ENCODE results near the gene PTCD2.
A peak's percentile ranks its signal among the peaks of the same experiment; 100 is the strongest.
"Not testable (repeated sequence)": the region's sequence is repeated elsewhere in the genome, so short reads cannot be mapped to it uniquely, and the experiment has no call there.

The PTCD2 gene

GRCh38 chr5:72404771-72405170, 84.6 kb downstream of the PTCD2 start:
- H2BK12ac ChIP-seq (ENCODE audit: low read length); H3K27me3 ChIP-seq (ENCODE audit: insufficient read depth, low read length); H3K23ac ChIP-seq (ENCODE audit: low read length); H2AK5ac ChIP-seq (ENCODE audit: low read length); H3K4me3 ChIP-seq (ENCODE audit: low read depth, low read length); H4K8ac ChIP-seq (ENCODE audit: low read depth, low read length); H3K18ac ChIP-seq (ENCODE audit: low read length); H3K4me1 ChIP-seq (ENCODE audit: control insufficient read depth in 1 of 2, insufficient read depth in 2 of 2, low read length in 2 of 2); DNase-seq; H2BK120ac ChIP-seq (ENCODE audit: insufficient read depth, low read length, poor library complexity); H3K14ac ChIP-seq (ENCODE audit: low read length); H3K4ac ChIP-seq (ENCODE audit: low read depth, low read length); H3K9me3 ChIP-seq (ENCODE audit: insufficient read depth, low read depth, low read length); H3K9ac ChIP-seq (ENCODE audit: low read length); H3K79me1 ChIP-seq (ENCODE audit: low read length); H2BK5ac ChIP-seq (ENCODE audit: low read depth, low read length, poor library complexity); H2AFZ ChIP-seq (ENCODE audit: insufficient read depth, low read length, poor library complexity); H4K12ac ChIP-seq (ENCODE audit: low read depth, low read length); H3K27ac ChIP-seq (ENCODE audit: low read depth, low read length); H3K4me2 ChIP-seq (ENCODE audit: low read length); H3K36me3 ChIP-seq (ENCODE audit: control insufficient read depth in 1 of 2, insufficient read depth in 2 of 2, low read length in 2 of 2); H3K79me2 ChIP-seq (ENCODE audit: control insufficient read depth, insufficient read depth, low read length, poor library complexity); H4K91ac ChIP-seq (ENCODE audit: low read depth, low read length): not testable (repeated sequence)
- WGBS (ENCODE audit: extremely low coverage, insufficient coverage, insufficient read length): no CpG with 5 or more reads among the region's 3 CpGs

GRCh38 chr5:72407078-72407477, 86.9 kb downstream of the PTCD2 start:
- H3K9ac ChIP-seq (ENCODE audit: low read length): no peak overlapping the region
- peaks cover 2 to 4% of the 10 kb centered on the region in 2 experiments for H3K4me1 ChIP-seq (ENCODE audit: control insufficient read depth in 1 of 2, insufficient read depth in 2 of 2, low read length in 2 of 2)
- no peak overlapping the region for H2AK5ac ChIP-seq (ENCODE audit: low read length)
- H3K14ac ChIP-seq (ENCODE audit: low read length): no peak overlapping the region
- no peak overlapping the region for H3K27ac ChIP-seq (ENCODE audit: low read depth, low read length)
- no peak overlapping the region for H2BK120ac ChIP-seq (ENCODE audit: insufficient read depth, low read length, poor library complexity)
- no peaks in the 10 kb centered on the region for H3K9me3 ChIP-seq (ENCODE audit: insufficient read depth, low read depth, low read length)
- no peak for DNase-seq
- H3K4me2 ChIP-seq (ENCODE audit: low read length): no peak overlapping the region
- no peak overlapping the region for H4K8ac ChIP-seq (ENCODE audit: low read depth, low read length)
- no peak overlapping the region for H2BK12ac ChIP-seq (ENCODE audit: low read length)
- no peaks in the 10 kb centered on the region for H3K27me3 ChIP-seq (ENCODE audit: insufficient read depth, low read length)
- no peak overlapping the region for H4K91ac ChIP-seq (ENCODE audit: low read depth, low read length)
- H3K4ac ChIP-seq (ENCODE audit: low read depth, low read length): no peak overlapping the region
- H3K4me3 ChIP-seq (ENCODE audit: low read depth, low read length): no peak overlapping the region
- H3K79me2 ChIP-seq (ENCODE audit: control insufficient read depth, insufficient read depth, low read length, poor library complexity): no peaks in the 10 kb centered on the region
- H3K36me3 ChIP-seq (ENCODE audit: control insufficient read depth in 1 of 2, insufficient read depth in 2 of 2, low read length in 2 of 2): no peaks in the 10 kb centered on the region
- no peak overlapping the region for H4K12ac ChIP-seq (ENCODE audit: low read depth, low read length)
- WGBS (ENCODE audit: extremely low coverage, insufficient coverage, insufficient read length): no CpG with 5 or more reads among the region's 3 CpGs
- no peak overlapping the region for H3K18ac ChIP-seq (ENCODE audit: low read length)
- no peak overlapping the region for H2AFZ ChIP-seq (ENCODE audit: insufficient read depth, low read length, poor library complexity)
- peaks cover 8% of the 10 kb centered on the region for H3K79me1 ChIP-seq (ENCODE audit: low read length)
- H3K23ac ChIP-seq (ENCODE audit: low read length): no peak overlapping the region
- no peak overlapping the region for H2BK5ac ChIP-seq (ENCODE audit: low read depth, low read length, poor library complexity)

DNA sequence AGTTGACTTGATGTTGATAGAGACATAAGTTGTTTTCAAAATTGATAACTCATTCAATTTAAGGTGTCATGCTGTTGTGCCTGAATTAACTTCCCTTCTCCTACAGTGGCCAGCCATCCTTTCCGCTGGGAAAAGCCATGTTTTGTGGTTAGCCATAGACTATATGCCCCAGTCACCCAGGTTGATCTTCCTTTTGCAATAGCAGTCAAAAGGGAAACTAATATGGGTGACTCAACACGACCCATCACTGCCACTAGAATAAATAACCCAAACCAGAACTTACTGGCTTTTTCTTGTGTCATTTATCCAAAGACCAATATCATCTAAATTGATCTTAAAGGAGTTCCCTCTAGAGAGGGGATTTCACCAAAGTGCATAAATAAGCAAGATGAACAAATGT, 87.4 kb downstream of the PTCD2 start:
- Histone ChIP-seq H3K9ac (ENCODE audit: low read length) (no peak overlapping the region), H2AFZ (ENCODE audit: insufficient read depth, low read length, poor library complexity) (no peak overlapping the region), H4K12ac (ENCODE audit: low read depth, low read length) (no peak overlapping the region), H2AK5ac (ENCODE audit: low read length) (no peak overlapping the region), H3K79me2 (ENCODE audit: control insufficient read depth, insufficient read depth, low read length, poor library complexity) (no peaks in the 10 kb centered on the region), H3K4me2 (ENCODE audit: low read length) (no peak overlapping the region), H3K23ac (ENCODE audit: low read length) (no peak overlapping the region), H3K27me3 (ENCODE audit: insufficient read depth, low read length) (no peaks in the 10 kb centered on the region), H2BK5ac (ENCODE audit: low read depth, low read length, poor library complexity) (peak overlapping the region; percentile 23), H3K36me3 (ENCODE audit: control insufficient read depth in 1 of 2, insufficient read depth in 2 of 2, low read length in 2 of 2) (no peaks in the 10 kb centered on the region), H3K79me1 (ENCODE audit: low read length) (peaks cover 10% of the 10 kb centered on the region), H3K4ac (ENCODE audit: low read depth, low read length) (no peak overlapping the region), H3K9me3 (ENCODE audit: insufficient read depth, low read depth, low read length) (no peaks in the 10 kb centered on the region), H3K27ac (ENCODE audit: low read depth, low read length) (no peak overlapping the region), H3K4me3 (ENCODE audit: low read depth, low read length) (no peak overlapping the region), H4K8ac (ENCODE audit: low read depth, low read length) (no peak overlapping the region), H2BK12ac (ENCODE audit: low read length) (no peak overlapping the region), H3K14ac (ENCODE audit: low read length) (no peak overlapping the region), H3K4me1 (ENCODE audit: control insufficient read depth in 1 of 2, insufficient read depth in 2 of 2, low read length in 2 of 2) (peaks cover 4 to 7% of the 10 kb centered on the region in 2 experiments), H2BK120ac (ENCODE audit: insufficient read depth, low read length, poor library complexity) (no peak overlapping the region), H4K91ac (ENCODE audit: low read depth, low read length) (no peak overlapping the region), H3K18ac (ENCODE audit: low read length) (no peak overlapping the region)
- DNase-seq: no peak
- no CpG with 5 or more reads among the region's 2 CpGs for WGBS (ENCODE audit: extremely low coverage, insufficient coverage, insufficient read length)

GRCh38 chr5:72408127-72408526, 88.0 kb downstream of the PTCD2 start:
- Histone ChIP-seq H3K4me2 (ENCODE audit: low read length) (no peak overlapping the region), H3K4me1 (ENCODE audit: control insufficient read depth in 1 of 2, insufficient read depth in 2 of 2, low read length in 2 of 2) (peaks cover 8 to 9% of the 10 kb centered on the region in 2 experiments), H2AFZ (ENCODE audit: insufficient read depth, low read length, poor library complexity) (no peak overlapping the region), H3K18ac (ENCODE audit: low read length) (no peak overlapping the region), H2BK120ac (ENCODE audit: insufficient read depth, low read length, poor library complexity) (no peak overlapping the region), H3K27me3 (ENCODE audit: insufficient read depth, low read length) (no peaks in the 10 kb centered on the region), H3K4ac (ENCODE audit: low read depth, low read length) (no peak overlapping the region), H3K14ac (ENCODE audit: low read length) (no peak overlapping the region), H3K79me1 (ENCODE audit: low read length) (peaks cover 10% of the 10 kb centered on the region), H2AK5ac (ENCODE audit: low read length) (no peak overlapping the region), H4K8ac (ENCODE audit: low read depth, low read length) (no peak overlapping the region), H2BK12ac (ENCODE audit: low read length) (no peak overlapping the region), H3K79me2 (ENCODE audit: control insufficient read depth, insufficient read depth, low read length, poor library complexity) (no peaks in the 10 kb centered on the region), H3K4me3 (ENCODE audit: low read depth, low read length) (no peak overlapping the region), H4K91ac (ENCODE audit: low read depth, low read length) (no peak overlapping the region), H3K36me3 (ENCODE audit: control insufficient read depth in 1 of 2, insufficient read depth in 2 of 2, low read length in 2 of 2) (no peaks in the 10 kb centered on the region), H3K9me3 (ENCODE audit: insufficient read depth, low read depth, low read length) (no peaks in the 10 kb centered on the region), H3K23ac (ENCODE audit: low read length) (no peak overlapping the region), H4K12ac (ENCODE audit: low read depth, low read length) (no peak overlapping the region), H3K9ac (ENCODE audit: low read length) (no peak overlapping the region), H3K27ac (ENCODE audit: low read depth, low read length) (no peak overlapping the region), H2BK5ac (ENCODE audit: low read depth, low read length, poor library complexity) (no peak overlapping the region)
- WGBS (ENCODE audit: extremely low coverage, insufficient coverage, insufficient read length): no CpG with 5 or more reads among the region's 5 CpGs
- DNase-seq: no peak

Measured in trophoblast cell (in vitro differentiated cells and primary cell).